GM12878 (cell line): ENCODE results near the gene TMEM223. TPM values are rescaled to one million over a fixed set of nuclear protein-coding genes. Genes with fewer than 3 reads are reported as not detected.

Source experiments
- ATAC-seq: fragments of 200-7000 bp; cut with Tn5 transposase; 3 replicates; pipeline ENCODE4 v1.9.1; 2020; ENCODE audit warnings: mild to moderate bottlenecking, moderate library complexity
- BruUV-seq: library from RNA; stranded (reverse); fragments of 400-500 nt; replicated peaks from 2 replicates; lab custom pipeline; 2021; lab: Mats Ljungman, UMichigan
- CTCF ChIA-PET: fragments of 300-600 bp; sonication (Branson Sonifier 250); formaldehyde crosslinking; extraction: SDS; loops from one replicate; lab custom pipeline; 2021; ENCODE audit warnings: inconsistent platforms; lab: Yijun Ruan, JAX
- POLR2A ChIA-PET: fragments of 350-600 bp; formaldehyde crosslinking; extraction: SDS; loops from one replicate; lab custom pipeline; 2021; ENCODE audit warnings: inconsistent platforms; lab: Charles Lee
- RAD21 ChIA-PET: fragments of 300-600 bp; sonication (Branson Sonifier 250); formaldehyde crosslinking; loops from one replicate; lab custom pipeline; 2023; ENCODE audit warnings: antibody characterized with exemption; ENCODE audit not compliant: unreplicated experiment; lab: Charles Lee
- SMC1A ChIA-PET: fragments of 300-600 bp; sonication (Branson Sonifier 250); formaldehyde crosslinking; loops from one replicate; lab custom pipeline; 2023; ENCODE audit not compliant: unreplicated experiment, uncharacterized antibody; lab: Charles Lee
- DNase-seq: peaks from one replicate; pipeline ENCODE4 v3.0.0-alpha.2; 2011; ENCODE audit warnings: low read depth, low spot score
- FAIRE-seq: peaks from 3 replicates; lab custom pipeline; 2011; peaks lifted over from hg19 to GRCh38; lab: Jason Lieb, UNC
- H2AFZ ChIP-seq: 2 replicates; pipeline ENCODE4 v1.6.0; 2011; ENCODE audit warnings: low read depth, low read length, control low read depth; ENCODE audit not compliant: control insufficient read depth
- H3K27ac ChIP-seq: 2 replicates; pipeline ENCODE4 v1.5.1; 2011; ENCODE audit warnings: control low read depth; ENCODE audit not compliant: control insufficient read depth, insufficient read depth
- H3K27me3 ChIP-seq, 2 experiments: replicated peaks in 1 of 2; 2 replicates each; pipeline versions ENCODE4 v1.6.0 to v1.6.1; 2011; ENCODE audit warnings: low read length in 1 of 2; ENCODE audit not compliant: control insufficient read depth in 2 of 2, insufficient read depth in 2 of 2
- H3K36me3 ChIP-seq, 2 experiments: 2 replicates each; pipeline ENCODE4 v1.5.1; 2011; ENCODE audit warnings: low read length in 1 of 2; ENCODE audit not compliant: control insufficient read depth in 2 of 2, insufficient read depth in 2 of 2
- H3K4me1 ChIP-seq: 2 replicates; pipeline ENCODE4 v1.6.1; 2011; ENCODE audit warnings: mild to moderate bottlenecking, low read length, moderate library complexity, mixed read lengths; ENCODE audit not compliant: control insufficient read depth, insufficient read depth
- H3K4me2 ChIP-seq: 2 replicates; pipeline ENCODE4 v1.6.0; 2011; ENCODE audit warnings: control low read depth; ENCODE audit not compliant: control insufficient read depth, insufficient read depth
- H3K4me3 ChIP-seq: fragments of 200-600 bp; sonication (generic); 2 replicates; pipeline ENCODE4 v1.5.1; 2016
- H3K79me2 ChIP-seq: 2 replicates; pipeline ENCODE4 v1.6.0; 2011; ENCODE audit warnings: low read length; ENCODE audit not compliant: control insufficient read depth, insufficient read depth
- H3K9ac ChIP-seq: 2 replicates; pipeline ENCODE4 v1.8.0; 2011; ENCODE audit warnings: low read length, control low read depth, mixed read lengths; ENCODE audit not compliant: control insufficient read depth, insufficient read depth
- H3K9me3 ChIP-seq: replicated peaks from 3 replicates; pipeline ENCODE4 v1.5.1; 2011; ENCODE audit warnings: mild to moderate bottlenecking, low read length; ENCODE audit not compliant: control insufficient read depth, insufficient read depth
- H4K20me1 ChIP-seq: 2 replicates; pipeline ENCODE4 v1.6.0; 2011; ENCODE audit not compliant: control insufficient read depth, insufficient read depth
- ATF2 ChIP-seq: IDR thresholded peaks from 2 replicates; pipeline ENCODE4 v1.6.1; 2012; ENCODE audit warnings: low read length, inconsistent platforms
- MLLT1 ChIP-seq: fragments of 450-650 bp; IDR thresholded peaks from 2 replicates; pipeline ENCODE4 v1.6.1; 2016; ENCODE audit warnings: mild to moderate bottlenecking
- MYC ChIP-seq: IDR thresholded peaks from 2 replicates; pipeline ENCODE4 v1.6.1; 2011; ENCODE audit warnings: mild to moderate bottlenecking, low read length, moderate library complexity, inconsistent platforms; ENCODE audit not compliant: insufficient read depth, insufficient replicate concordance, insufficient read length, severe bottlenecking
- NFYA ChIP-seq: IDR thresholded peaks from 2 replicates; pipeline ENCODE4 v1.6.1; 2011; ENCODE audit warnings: low read depth, mild to moderate bottlenecking, low read length, improper control_type of control experiment, borderline replicate concordance
- POLR2AphosphoS5 ChIP-seq: IDR thresholded peaks from 2 replicates; pipeline ENCODE4 v1.6.1; 2011; ENCODE audit warnings: mild to moderate bottlenecking, low read length, inconsistent platforms
- SRF ChIP-seq, 2 experiments: IDR thresholded peaks; 2 replicates each; pipeline ENCODE4 v1.6.1; 2011; ENCODE audit warnings: low read depth in 2 of 2, low read length in 2 of 2, mild to moderate bottlenecking in 1 of 2, moderate library complexity in 1 of 2
- whole genome bisulfite sequencing: methylation state at CpG from one replicate; pipeline ENCODE4 v1.1.6; 2016; ENCODE audit warnings: low lambda C conversion rate; ENCODE audit not compliant: insufficient replicate concordance, insufficient coverage; ENCODE audit errors: missing lambda C conversion rate; 5-methylcytosine and 5-hydroxymethylcytosine counted together
- in situ Hi-C: fragments of 300-500 bp; cut with MboI; formaldehyde crosslinking; loops from 9 replicates; pipeline ENCODE4 v1.14.3; 2018; ENCODE audit warnings: mixed read lengths
- intact Hi-C: fragments of 100-400 bp; cut with micrococcal nuclease; formaldehyde crosslinking; loops from one replicate; pipeline ENCODE4 v1.14.2; 2022; ENCODE audit not compliant: unreplicated experiment
- polyA plus RNA-seq, 11 experiments: library from polyadenylated mRNA; depleted of rRNA in 4 of 11; unstranded in 6 of 11; stranded (reverse) in 5 of 11; fragments of >200 nt; fragmentation: Nextera tagmentation in 4 of 11; fragmentation: Illumina TruSeq in 1 of 11; extraction: Ambion mirVana in 4 of 11; extraction: Trizol in 1 of 11; gene quantifications; 1 replicate in 1 of 11; 2 replicates in 10 of 11; pipeline versions ENCODE4 v1.2.1 to v1.2.3, GENCODE V29; 2011 to 2016; ENCODE audit warnings: inconsistent platforms in 2 of 11, missing spikeins in 2 of 11, low read depth in 1 of 11
- total RNA-seq, 4 experiments: library from RNA; depleted of rRNA in 3 of 4; stranded (reverse); fragments of >200 nt in 3 of 4; fragmentation: Illumina TruSeq in 1 of 4; extraction: Trizol in 1 of 4; gene quantifications; 2 replicates each; pipeline versions ENCODE4 v1.2.1 to v1.2.3, GENCODE V29; 2013 to 2021
- TF ChIP-seq, protein P1 (sequence below): fragments of 150-350 bp; IDR thresholded peaks from 2 replicates; pipeline ENCODE4 v1.6.1; 2016; ENCODE audit warnings: low read depth, low read length

The TMEM223 gene
- total and polyA plus RNA-seq, 10 of the 15 experiments (the other 5 are each of a cell fraction or from before 2014, with no cell fraction given) = 5.3 to 33.2 (median 14.0) TPM

DNA sequence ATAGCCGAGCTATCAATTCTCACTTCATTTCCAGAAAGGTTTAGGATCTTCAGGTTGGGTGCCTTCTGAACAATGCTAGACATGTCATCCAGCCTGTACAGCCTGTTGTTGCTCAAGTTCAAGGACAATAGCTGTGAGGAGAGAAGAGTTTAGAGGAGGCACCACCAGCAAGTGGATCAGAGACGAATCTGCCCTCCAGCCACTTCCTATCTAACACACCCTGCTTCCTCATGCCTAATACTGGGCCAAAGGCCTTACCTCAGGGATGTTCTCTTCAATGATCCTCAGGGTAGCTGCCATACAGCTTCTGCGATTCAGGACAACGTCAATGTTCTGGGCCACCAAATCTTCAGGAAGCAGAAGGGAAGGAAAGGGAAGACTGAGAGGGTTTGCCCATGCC is 9.3 kb upstream of the TMEM223 start:
- peaks cover 21 to 35% of the 10 kb centered on the region in 2 experiments for H3K36me3 ChIP-seq
- ChIA-PET POLR2A (interaction anchor here (0.5 to 1.7 kb wide), 8 partner anchors 12 to 1960 kb away, joined by 3 to 5 read pairs (median 4); partner anchors contain the start of gene TMEM179B), CTCF (interaction anchor here (0.6 to 0.9 kb wide), 2 partner anchors 9 to 57 kb away, joined by 3 read pairs; no protein-coding TSS in a partner anchor), RAD21 (no interaction called here), SMC1A (interaction anchor here (1.4 kb wide), 1 partner anchor 61 kb away, joined by 4 read pairs; no protein-coding TSS in a partner anchor)
- H3K79me2 ChIP-seq = peaks cover 23% of the 10 kb centered on the region
- FAIRE-seq (no peak), ATAC-seq (no peak), DNase-seq (no peak)
- no peak for TF ChIP-seq MLLT1
- TF ChIP-seq MYC = no peak
- TF ChIP-seq SRF (IDR thresholded peaks at IDR 0.05; ENCODE audit: low read depth in 2 of 2, low read length in 2 of 2) = no peak
- TF ChIP-seq NFYA = no peak
- TF ChIP-seq, protein P1, sequence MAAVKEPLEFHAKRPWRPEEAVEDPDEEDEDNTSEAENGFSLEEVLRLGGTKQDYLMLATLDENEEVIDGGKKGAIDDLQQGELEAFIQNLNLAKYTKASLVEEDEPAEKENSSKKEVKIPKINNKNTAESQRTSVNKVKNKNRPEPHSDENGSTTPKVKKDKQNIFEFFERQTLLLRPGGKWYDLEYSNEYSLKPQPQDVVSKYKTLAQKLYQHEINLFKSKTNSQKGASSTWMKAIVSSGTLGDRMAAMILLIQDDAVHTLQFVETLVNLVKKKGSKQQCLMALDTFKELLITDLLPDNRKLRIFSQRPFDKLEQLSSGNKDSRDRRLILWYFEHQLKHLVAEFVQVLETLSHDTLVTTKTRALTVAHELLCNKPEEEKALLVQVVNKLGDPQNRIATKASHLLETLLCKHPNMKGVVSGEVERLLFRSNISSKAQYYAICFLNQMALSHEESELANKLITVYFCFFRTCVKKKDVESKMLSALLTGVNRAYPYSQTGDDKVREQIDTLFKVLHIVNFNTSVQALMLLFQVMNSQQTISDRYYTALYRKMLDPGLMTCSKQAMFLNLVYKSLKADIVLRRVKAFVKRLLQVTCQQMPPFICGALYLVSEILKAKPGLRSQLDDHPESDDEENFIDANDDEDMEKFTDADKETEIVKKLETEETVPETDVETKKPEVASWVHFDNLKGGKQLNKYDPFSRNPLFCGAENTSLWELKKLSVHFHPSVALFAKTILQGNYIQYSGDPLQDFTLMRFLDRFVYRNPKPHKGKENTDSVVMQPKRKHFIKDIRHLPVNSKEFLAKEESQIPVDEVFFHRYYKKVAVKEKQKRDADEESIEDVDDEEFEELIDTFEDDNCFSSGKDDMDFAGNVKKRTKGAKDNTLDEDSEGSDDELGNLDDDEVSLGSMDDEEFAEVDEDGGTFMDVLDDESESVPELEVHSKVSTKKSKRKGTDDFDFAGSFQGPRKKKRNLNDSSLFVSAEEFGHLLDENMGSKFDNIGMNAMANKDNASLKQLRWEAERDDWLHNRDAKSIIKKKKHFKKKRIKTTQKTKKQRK = no peak
- TF ChIP-seq POLR2AphosphoS5 = peak; percentile 21; the same call in 1 of the 2 replicates
- TF ChIP-seq ATF2 = no peak
- no peaks in the 10 kb centered on the region for H3K9me3 ChIP-seq
- H3K27me3 ChIP-seq = no peaks in the 10 kb centered on the region
- intact Hi-C loops (no loop called here), in situ Hi-C loops (no loop called here)
- H3K9ac ChIP-seq = no peak overlapping the region
- no peak overlapping the region for H3K4me2 ChIP-seq
- H4K20me1 ChIP-seq = no peaks in the 10 kb centered on the region
- no peak overlapping the region for H3K27ac ChIP-seq
- BruUV-seq = no TSS peak
- no peak overlapping the region for H2AFZ ChIP-seq
- 69% methylated on average over 4 of the region's 4 CpGs for WGBS
- peaks cover 6% of the 10 kb centered on the region for H3K4me1 ChIP-seq
- H3K4me3 ChIP-seq = no peak overlapping the region
